ENCODE data around the gene ZBTB32. TPM values are rescaled to one million over a fixed set of nuclear protein-coding genes. Genes with fewer than 3 reads are reported as not detected.
"Not testable (repeated sequence)": the region's sequence is repeated elsewhere in the genome, so short reads cannot be mapped to it uniquely, and the experiment has no call there.

The ZBTB32 gene, protein sequence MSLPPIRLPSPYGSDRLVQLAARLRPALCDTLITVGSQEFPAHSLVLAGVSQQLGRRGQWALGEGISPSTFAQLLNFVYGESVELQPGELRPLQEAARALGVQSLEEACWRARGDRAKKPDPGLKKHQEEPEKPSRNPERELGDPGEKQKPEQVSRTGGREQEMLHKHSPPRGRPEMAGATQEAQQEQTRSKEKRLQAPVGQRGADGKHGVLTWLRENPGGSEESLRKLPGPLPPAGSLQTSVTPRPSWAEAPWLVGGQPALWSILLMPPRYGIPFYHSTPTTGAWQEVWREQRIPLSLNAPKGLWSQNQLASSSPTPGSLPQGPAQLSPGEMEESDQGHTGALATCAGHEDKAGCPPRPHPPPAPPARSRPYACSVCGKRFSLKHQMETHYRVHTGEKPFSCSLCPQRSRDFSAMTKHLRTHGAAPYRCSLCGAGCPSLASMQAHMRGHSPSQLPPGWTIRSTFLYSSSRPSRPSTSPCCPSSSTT
- total RNA-seq (under 1 TPM in 1 of 10 donors, not detected in 9; 0.12 TPM), polyA plus RNA-seq (under 1 TPM in 1 of 2 donors, not detected in 1; 0.03 TPM)
- long read RNA-seq, donor 1 = 0 reads
- long read RNA-seq, donor 2, partial matches to known transcripts = 0 of 2 reads
- long read RNA-seq, donor 2, other reads (novel, unspliced or antisense) = 2 of 2 reads
- long read RNA-seq, donor 3, partial matches to known transcripts = 0 of 1 reads
- long read RNA-seq, donor 3, other reads (novel, unspliced or antisense) = 1 of 1 reads

DNA sequence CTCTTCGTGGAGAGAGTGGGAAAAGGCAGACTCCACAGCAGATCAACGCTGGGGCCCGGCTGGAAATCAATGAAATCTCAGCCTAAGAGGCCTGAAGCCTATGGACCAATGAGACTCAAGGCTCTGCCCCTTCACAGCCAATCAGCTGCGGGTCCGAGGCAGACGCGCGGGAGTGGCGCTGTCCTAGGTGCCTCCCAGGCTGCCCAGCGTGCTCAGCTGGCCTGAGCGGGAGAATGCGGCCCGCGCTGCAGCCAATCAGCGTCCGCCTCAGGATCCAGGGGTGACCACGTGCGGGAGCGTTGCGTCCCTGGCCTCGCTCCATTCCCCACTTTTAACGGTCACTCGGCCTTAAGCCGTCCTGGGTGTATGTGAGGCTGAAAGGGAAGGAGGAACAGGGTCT, at the start of gene ZBTB32:
TSS of gene ZBTB32 (plus strand) at position 341 of the 400 bp plus-strand sequence. CDS start 10,069 bp downstream, outside the sequence.
- Histone ChIP-seq H3K4me3 (peak within 1 kb of the TSS in 1 of 10 donors; percentile 65), H3K27ac (no peak within 1 kb of the TSS), H3K27me3 (peaks cover 0 to 23% (median 10%) of the 10 kb centered on the region in 7 donors), H3K9me3 (no peaks in the 10 kb centered on the region), H3K36me3 (no peaks in the 10 kb centered on the region), H3K4me1 (peaks cover 0 to 16% (median 7%) of the 10 kb centered on the region in 9 donors)
- intact Hi-C loops (cut with DNase I) = no loop called here
- ATAC-seq (peak in 3 of 8 donors; percentile 31 to 37 (median 36)), DNase-seq (no peak)
- 20 to 22% methylated on average over 24 of the region's 24 CpGs for WGBS, 2 donors
- TF ChIP-seq, protein P1, sequence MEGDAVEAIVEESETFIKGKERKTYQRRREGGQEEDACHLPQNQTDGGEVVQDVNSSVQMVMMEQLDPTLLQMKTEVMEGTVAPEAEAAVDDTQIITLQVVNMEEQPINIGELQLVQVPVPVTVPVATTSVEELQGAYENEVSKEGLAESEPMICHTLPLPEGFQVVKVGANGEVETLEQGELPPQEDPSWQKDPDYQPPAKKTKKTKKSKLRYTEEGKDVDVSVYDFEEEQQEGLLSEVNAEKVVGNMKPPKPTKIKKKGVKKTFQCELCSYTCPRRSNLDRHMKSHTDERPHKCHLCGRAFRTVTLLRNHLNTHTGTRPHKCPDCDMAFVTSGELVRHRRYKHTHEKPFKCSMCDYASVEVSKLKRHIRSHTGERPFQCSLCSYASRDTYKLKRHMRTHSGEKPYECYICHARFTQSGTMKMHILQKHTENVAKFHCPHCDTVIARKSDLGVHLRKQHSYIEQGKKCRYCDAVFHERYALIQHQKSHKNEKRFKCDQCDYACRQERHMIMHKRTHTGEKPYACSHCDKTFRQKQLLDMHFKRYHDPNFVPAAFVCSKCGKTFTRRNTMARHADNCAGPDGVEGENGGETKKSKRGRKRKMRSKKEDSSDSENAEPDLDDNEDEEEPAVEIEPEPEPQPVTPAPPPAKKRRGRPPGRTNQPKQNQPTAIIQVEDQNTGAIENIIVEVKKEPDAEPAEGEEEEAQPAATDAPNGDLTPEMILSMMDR (IDR thresholded peaks at IDR 0.05) = no peak

DNA sequence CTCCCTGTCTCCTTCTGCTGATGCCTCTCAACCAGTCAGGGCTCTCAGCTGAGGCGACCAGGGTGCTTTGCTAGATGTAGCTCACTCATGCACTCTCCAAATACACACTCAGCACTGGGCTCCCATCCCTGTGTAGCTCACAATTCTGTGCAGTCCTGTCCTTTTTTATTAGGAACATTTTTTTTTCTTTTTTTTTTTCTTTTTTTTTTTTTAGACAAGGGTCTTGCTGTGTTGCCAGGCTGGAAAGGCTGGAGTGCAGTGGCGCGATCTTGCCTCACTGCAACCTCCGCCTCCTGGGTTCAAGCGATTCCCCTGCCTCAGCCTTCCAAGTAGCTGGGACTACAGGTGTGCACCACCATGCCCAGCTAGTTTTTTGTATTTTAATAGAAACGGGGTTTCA, 49.5 kb upstream of the ZBTB32 start:
- peak in 1 of 8 donors; percentile 20 for ATAC-seq
- DNase-seq; H3K9me3 ChIP-seq; H3K27me3 ChIP-seq; intact Hi-C loops (cut with DNase I); H3K27ac ChIP-seq; H3K4me3 ChIP-seq: not testable (repeated sequence)
- WGBS, 2 donors = 96 to 98% methylated on average over 6 of the region's 6 CpGs
- Histone ChIP-seq H3K36me3 (peaks cover 0 to 100% (median 74%) of the 10 kb centered on the region in 9 donors), H3K4me1 (peaks cover 2 to 20% (median 10%) of the 10 kb centered on the region in 9 donors)

DNA sequence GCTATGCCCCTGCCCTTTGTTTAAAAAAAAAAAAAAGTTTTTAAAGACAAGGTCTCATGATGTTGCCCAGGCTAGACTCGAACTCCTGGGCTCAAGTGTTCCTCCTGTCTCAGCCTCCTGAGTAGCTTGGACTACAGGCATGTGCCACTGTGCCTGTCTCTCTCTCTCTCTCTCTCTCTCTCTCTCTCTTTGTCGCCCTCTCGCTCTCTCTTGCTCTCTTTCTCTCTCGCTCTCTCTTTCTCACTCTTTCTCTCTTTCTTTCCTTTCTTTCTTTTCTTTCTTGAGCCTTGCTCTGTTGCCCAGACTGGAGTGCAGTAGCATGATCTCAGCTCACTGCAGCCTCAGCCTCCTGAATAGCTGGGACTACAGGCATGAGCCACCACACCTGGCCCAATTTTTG, 48.8 kb upstream of the ZBTB32 start:
- WGBS, 2 donors = 95 to 98% methylated on average over 4 of the region's 4 CpGs
- no peak overlapping the region for H3K27ac ChIP-seq
- no peak for DNase-seq
- H3K36me3 ChIP-seq = peaks cover 0 to 100% (median 71%) of the 10 kb centered on the region in 9 donors
- H3K4me3 ChIP-seq = no peak overlapping the region
- intact Hi-C loops (cut with DNase I) = no loop called here
- H3K4me1 ChIP-seq = peaks cover 0 to 12% (median 2%) of the 10 kb centered on the region in 9 donors
- TF ChIP-seq, protein P1 (IDR thresholded peaks at IDR 0.05) = no peak
- no peak for ATAC-seq
- H3K27me3 ChIP-seq = no peaks in the 10 kb centered on the region
- no peaks in the 10 kb centered on the region for H3K9me3 ChIP-seq

DNA sequence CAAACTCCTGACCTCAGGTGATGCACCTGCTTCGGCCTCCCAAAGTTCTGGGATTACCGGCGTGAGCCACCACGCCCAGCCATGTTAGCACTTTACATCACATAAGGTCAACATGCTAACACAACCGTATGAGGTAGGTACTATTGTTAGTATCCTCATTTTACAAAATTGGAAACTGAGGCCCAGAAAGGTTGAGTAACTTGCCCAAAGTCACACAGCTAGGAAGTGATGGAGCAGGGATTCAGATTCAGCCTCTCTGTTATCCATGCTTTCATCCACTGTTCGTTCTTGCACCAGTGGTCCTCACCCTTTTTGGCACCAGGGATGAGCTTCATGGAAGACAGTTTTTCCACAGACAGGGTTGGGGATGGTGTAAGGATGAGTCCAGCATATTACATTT, 47.7 kb upstream of the ZBTB32 start:
- Histone ChIP-seq H3K27me3 (no peaks in the 10 kb centered on the region), H3K4me3 (no peak overlapping the region), H3K9me3 (no peaks in the 10 kb centered on the region), H3K27ac (no peak overlapping the region), H3K36me3 (peaks cover 0 to 100% (median 63%) of the 10 kb centered on the region in 9 donors), H3K4me1 (peaks cover 0 to 1% (median 0%) of the 10 kb centered on the region in 9 donors)
- DNase-seq (no peak), ATAC-seq (no peak)
- 95 to 96% methylated on average over 6 of the region's 6 CpGs for WGBS, 2 donors
- intact Hi-C loops (cut with DNase I) = no loop called here
- TF ChIP-seq, protein P1 (IDR thresholded peaks at IDR 0.05) = no peak
